Osteocyte (in vitro differentiated cells): ENCODE measurements around the gene AAK1. TPM values are rescaled to one million over a fixed set of nuclear protein-coding genes. Genes with fewer than 3 reads are reported as not detected.
"Not testable (repeated sequence)": the region's sequence is repeated elsewhere in the genome, so short reads cannot be mapped to it uniquely, and the experiment has no call there.

Experiments
- DNase-seq: peaks from one replicate; pipeline ENCODE4 v3.0.0; 2021; ENCODE audit warnings: mixed read lengths; ENCODE audit not compliant: unreplicated experiment; ENCODE audit errors: extremely low spot score
- H3K27ac Mint-ChIP-seq: one replicate; pipeline ENCODE4 v1.8.0; 2021; ENCODE audit warnings: mild to moderate bottlenecking, mixed read lengths; ENCODE audit not compliant: unreplicated experiment
- H3K27me3 Mint-ChIP-seq: one replicate; pipeline ENCODE4 v1.8.0; 2021; ENCODE audit warnings: mixed read lengths; ENCODE audit not compliant: unreplicated experiment
- H3K36me3 Mint-ChIP-seq: one replicate; pipeline ENCODE4 v1.8.0; 2021; ENCODE audit warnings: mixed read lengths; ENCODE audit not compliant: unreplicated experiment
- H3K4me1 Mint-ChIP-seq: one replicate; pipeline ENCODE4 v1.8.0; 2021; ENCODE audit warnings: mixed read lengths; ENCODE audit not compliant: unreplicated experiment
- H3K4me3 Mint-ChIP-seq: one replicate; pipeline ENCODE4 v1.8.0; 2021; ENCODE audit warnings: mild to moderate bottlenecking, moderate library complexity, mixed read lengths; ENCODE audit not compliant: unreplicated experiment
- H3K9me3 Mint-ChIP-seq: one replicate; pipeline ENCODE4 v1.8.0; 2021; ENCODE audit warnings: mixed read lengths; ENCODE audit not compliant: unreplicated experiment
- CTCF ChIP-seq: fragments of 200-600 bp; sonication (generic); IDR thresholded peaks from 2 replicates; pipeline ENCODE4 v1.5.0; 2021; ENCODE audit warnings: antibody characterized with exemption, mild to moderate bottlenecking, moderate library complexity
- total RNA-seq: library from RNA; stranded (reverse); gene quantifications from 2 replicates; pipeline ENCODE4 v1.2.1, GENCODE V29; 2021

AAK1 gene
- total RNA-seq, 1 donor from 2014 or later = 66.0 TPM

- Mint-ChIP-seq H3K36me3 (no peaks in the 10 kb centered on the region), H3K9me3 (peaks cover 11% of the 10 kb centered on the region), H3K4me1 (peaks cover 2% of the 10 kb centered on the region), H3K4me3 (no peak overlapping the region), H3K27me3 (no peaks in the 10 kb centered on the region), H3K27ac (no peak overlapping the region)
- no peak for DNase-seq
- no peak for TF ChIP-seq CTCF
These were observed 24.4 kb upstream of the AAK1 start for GRCh38 chr2:69667805-69668382.

- H3K4me1 Mint-ChIP-seq = peaks cover 2% of the 10 kb centered on the region
- no peak for TF ChIP-seq CTCF
- H3K9me3 Mint-ChIP-seq = peaks cover 11% of the 10 kb centered on the region
- H3K4me3 Mint-ChIP-seq = no peak overlapping the region
- peaks cover 5% of the 10 kb centered on the region for H3K27me3 Mint-ChIP-seq
- DNase-seq = no peak
- H3K36me3 Mint-ChIP-seq = no peaks in the 10 kb centered on the region
- no peak overlapping the region for H3K27ac Mint-ChIP-seq
These were observed 21.6 kb upstream of the AAK1 start for GRCh38 chr2:69665152-69665551.

- no peak overlapping the region for H3K27ac Mint-ChIP-seq
These were observed 20.3 kb upstream of the AAK1 start for GRCh38 chr2:69663860-69664259.

GRCh38 chr2:69662547-69662946 is 19.0 kb upstream of the AAK1 start:
- H3K4me3 Mint-ChIP-seq, H3K27ac Mint-ChIP-seq, H3K36me3 Mint-ChIP-seq, DNase-seq, H3K4me1 Mint-ChIP-seq, H3K27me3 Mint-ChIP-seq: not testable (repeated sequence)
- H3K9me3 Mint-ChIP-seq = peaks cover 11% of the 10 kb centered on the region

More at GRCh38 chr2:69663860-69664259, 20.3 kb upstream of the AAK1 start:
- TF ChIP-seq CTCF = no peak
- Mint-ChIP-seq H3K36me3 (no peaks in the 10 kb centered on the region), H3K4me3 (no peak overlapping the region), H3K27me3 (peaks cover 9% of the 10 kb centered on the region), H3K4me1 (peaks cover 2% of the 10 kb centered on the region), H3K9me3 (peaks cover 11% of the 10 kb centered on the region)
- no peak for DNase-seq

- H3K27ac Mint-ChIP-seq = no peak overlapping the region
- H3K36me3 Mint-ChIP-seq = no peaks in the 10 kb centered on the region
- peaks cover 9% of the 10 kb centered on the region for H3K27me3 Mint-ChIP-seq
- TF ChIP-seq CTCF = no peak
- peaks cover 11% of the 10 kb centered on the region for H3K9me3 Mint-ChIP-seq
- H3K4me3 Mint-ChIP-seq = no peak overlapping the region
- no peaks in the 10 kb centered on the region for H3K4me1 Mint-ChIP-seq
- no peak for DNase-seq
These were observed 17.1 kb upstream of the AAK1 start for GRCh38 chr2:69660637-69661036.
